Measurements from ENCODE around the gene OR14C36.
"Not testable (repeated sequence)": the region's sequence is repeated elsewhere in the genome, so short reads cannot be mapped to it uniquely, and the experiment has no call there.

Gene OR14C36, protein sequence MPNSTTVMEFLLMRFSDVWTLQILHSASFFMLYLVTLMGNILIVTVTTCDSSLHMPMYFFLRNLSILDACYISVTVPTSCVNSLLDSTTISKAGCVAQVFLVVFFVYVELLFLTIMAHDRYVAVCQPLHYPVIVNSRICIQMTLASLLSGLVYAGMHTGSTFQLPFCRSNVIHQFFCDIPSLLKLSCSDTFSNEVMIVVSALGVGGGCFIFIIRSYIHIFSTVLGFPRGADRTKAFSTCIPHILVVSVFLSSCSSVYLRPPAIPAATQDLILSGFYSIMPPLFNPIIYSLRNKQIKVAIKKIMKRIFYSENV

DNA sequence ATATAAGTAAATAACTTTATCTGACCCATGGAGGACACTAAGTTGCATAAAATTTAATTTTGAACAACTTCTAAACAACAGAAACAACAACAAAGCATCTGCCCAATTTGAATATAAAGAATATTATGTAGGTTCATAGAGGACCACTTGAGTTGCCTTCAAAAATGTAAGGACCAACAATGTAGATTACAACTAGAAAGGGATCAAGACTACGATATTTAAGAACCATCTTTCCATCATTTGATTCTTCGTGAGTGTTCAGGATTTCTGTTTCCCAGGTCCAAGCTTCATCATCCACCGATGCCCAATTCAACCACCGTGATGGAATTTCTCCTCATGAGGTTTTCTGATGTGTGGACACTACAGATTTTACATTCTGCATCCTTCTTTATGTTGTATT, at the start of gene OR14C36:
Gene OR14C36 (plus strand): TSS at position 301 of the 400 bp plus-strand sequence. CDS start 0 bp downstream, at position 301.
- Mint-ChIP-seq H3K4me1 (ENCODE audit: low read depth) (no peaks in the 10 kb centered on the region), H3K9me3 (no peaks in the 10 kb centered on the region), H3K36me3 (ENCODE audit: low read depth) (no peaks in the 10 kb centered on the region), H3K27me3 (peaks cover 19% of the 10 kb centered on the region), H3K27ac (no peak within 1 kb of the TSS), H3K4me3 (no peak within 1 kb of the TSS)
- DNase-seq: no peak

DNA sequence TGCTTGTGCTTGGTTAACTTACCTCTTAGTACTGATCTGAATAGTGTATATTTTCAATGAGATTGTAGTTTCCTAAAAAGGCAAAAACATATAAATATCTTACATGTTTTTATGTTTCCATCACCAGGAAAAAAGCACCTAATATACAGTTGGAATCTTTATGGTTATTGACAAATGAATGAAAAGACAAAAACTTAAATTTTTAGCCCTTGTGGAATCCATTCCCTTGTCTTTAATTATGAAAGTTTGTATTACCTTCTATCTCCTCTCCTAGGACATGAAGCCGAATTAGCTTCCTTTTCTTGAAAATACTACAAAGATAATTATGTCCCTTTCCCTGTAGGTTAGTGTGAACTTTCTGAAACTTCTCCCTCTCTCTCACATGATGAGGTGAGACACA, 45.3 kb upstream of the OR14C36 start, which contains the start of gene OR2T12:
Gene OR2T12 (minus strand): TSS at position 101 of the 400 bp plus-strand sequence. CDS start 7,846 bp downstream, outside the sequence.
- H3K27ac Mint-ChIP-seq: no peak within 1 kb of the TSS
- no peaks in the 10 kb centered on the region for H3K9me3 Mint-ChIP-seq
- no peaks in the 10 kb centered on the region for H3K27me3 Mint-ChIP-seq
- no peaks in the 10 kb centered on the region for H3K36me3 Mint-ChIP-seq (ENCODE audit: low read depth)
- no peaks in the 10 kb centered on the region for H3K4me1 Mint-ChIP-seq (ENCODE audit: low read depth)
- DNase-seq: no peak
- H3K4me3 Mint-ChIP-seq: no peak within 1 kb of the TSS

GRCh38 chr1:248305672-248306071, 42.9 kb upstream of the OR14C36 start:
- not testable (repeated sequence) for H3K9me3 Mint-ChIP-seq; H3K4me1 Mint-ChIP-seq (ENCODE audit: low read depth); H3K4me3 Mint-ChIP-seq; H3K27me3 Mint-ChIP-seq; DNase-seq; H3K27ac Mint-ChIP-seq; H3K36me3 Mint-ChIP-seq (ENCODE audit: low read depth)

GRCh38 chr1:248306103-248306502, 42.5 kb upstream of the OR14C36 start:
- Mint-ChIP-seq H3K9me3 (no peaks in the 10 kb centered on the region), H3K27ac (no peak overlapping the region), H3K4me1 (ENCODE audit: low read depth) (no peaks in the 10 kb centered on the region), H3K4me3 (no peak overlapping the region), H3K36me3 (ENCODE audit: low read depth) (no peaks in the 10 kb centered on the region), H3K27me3 (no peaks in the 10 kb centered on the region)
- DNase-seq: no peak

- H3K9me3 Mint-ChIP-seq; H3K4me1 Mint-ChIP-seq (ENCODE audit: low read depth); H3K4me3 Mint-ChIP-seq; H3K27me3 Mint-ChIP-seq; H3K27ac Mint-ChIP-seq; H3K36me3 Mint-ChIP-seq (ENCODE audit: low read depth); DNase-seq: not testable (repeated sequence)
These were observed 41.8 kb upstream of the OR14C36 start for GRCh38 chr1:248306740-248307139.

GRCh38 chr1:248316796-248317195, 31.8 kb upstream of the OR14C36 start:
- DNase-seq: no peak
- no peak overlapping the region for H3K4me3 Mint-ChIP-seq
- H3K9me3 Mint-ChIP-seq: peaks cover 14% of the 10 kb centered on the region
- H3K27me3 Mint-ChIP-seq: peaks cover 5% of the 10 kb centered on the region
- no peaks in the 10 kb centered on the region for H3K36me3 Mint-ChIP-seq (ENCODE audit: low read depth)
- no peak overlapping the region for H3K27ac Mint-ChIP-seq
- H3K4me1 Mint-ChIP-seq (ENCODE audit: low read depth): no peaks in the 10 kb centered on the region

DNA sequence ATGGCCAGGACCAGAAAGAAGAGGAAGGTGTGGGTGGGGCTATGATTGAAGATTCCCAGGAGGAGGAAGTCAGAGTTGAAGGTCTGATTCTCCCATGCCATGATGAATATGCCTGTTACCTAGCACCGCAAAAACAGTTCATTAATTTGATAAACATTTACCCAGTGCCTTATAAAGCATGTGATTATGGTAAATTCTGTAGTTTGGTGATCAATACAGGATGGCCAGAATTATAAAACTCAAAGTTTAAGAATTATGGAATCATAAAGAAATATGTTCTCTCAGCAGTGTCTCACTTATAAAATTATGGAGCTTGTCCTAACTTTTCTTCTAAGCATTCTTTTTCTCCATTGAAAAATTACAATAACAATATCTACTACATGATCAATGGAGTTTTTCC, 24.1 kb upstream of the OR14C36 start, which contains the start of gene OR2M7:
Gene OR2M7 (minus strand): TSS at position 101 of the 400 bp plus-strand sequence. CDS start 0 bp downstream, at position 101.
- Mint-ChIP-seq H3K4me3 (no peak within 1 kb of the TSS), H3K36me3 (ENCODE audit: low read depth) (no peaks in the 10 kb centered on the region), H3K9me3 (no peaks in the 10 kb centered on the region), H3K4me1 (ENCODE audit: low read depth) (no peaks in the 10 kb centered on the region), H3K27me3 (no peaks in the 10 kb centered on the region), H3K27ac (no peak within 1 kb of the TSS)
- DNase-seq: no peak

GRCh38 chr1:248343451-248343850, 5.1 kb upstream of the OR14C36 start:
- no peaks in the 10 kb centered on the region for H3K4me1 Mint-ChIP-seq (ENCODE audit: low read depth)
- H3K27ac Mint-ChIP-seq: no peak overlapping the region
- no peaks in the 10 kb centered on the region for H3K36me3 Mint-ChIP-seq (ENCODE audit: low read depth)
- no peak overlapping the region for H3K4me3 Mint-ChIP-seq
- DNase-seq: no peak
- H3K27me3 Mint-ChIP-seq: peaks cover 4% of the 10 kb centered on the region
- no peaks in the 10 kb centered on the region for H3K9me3 Mint-ChIP-seq

GRCh38 chr1:248359415-248359814, 10.8 kb downstream of the OR14C36 start:
- no peaks in the 10 kb centered on the region for H3K4me1 Mint-ChIP-seq (ENCODE audit: low read depth)

DNA sequence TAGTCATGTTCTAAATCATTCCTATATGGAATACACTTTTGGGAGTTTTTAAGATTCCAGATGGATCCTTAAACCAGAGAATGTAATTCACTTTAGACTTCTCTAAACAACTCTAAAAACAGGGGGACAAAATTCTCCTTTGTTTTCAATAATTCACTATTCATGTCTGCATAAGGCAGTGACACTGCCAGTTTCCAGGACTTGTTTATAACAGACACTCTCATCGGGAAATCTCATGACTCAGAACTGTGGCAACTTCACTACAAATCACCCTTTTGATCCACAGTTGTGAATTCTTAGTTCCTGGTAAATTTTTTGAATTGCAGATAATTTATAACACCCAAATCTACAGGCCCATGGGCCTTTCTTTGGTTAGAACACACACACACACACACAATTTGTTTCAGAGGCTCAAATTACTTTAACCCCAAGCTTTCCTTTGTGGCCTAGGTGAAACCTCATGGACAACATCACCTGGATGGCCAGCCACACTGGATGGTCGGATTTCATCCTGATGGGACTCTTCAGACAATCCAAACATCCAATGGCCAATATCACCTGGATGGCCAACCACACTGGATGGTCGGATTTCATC, 12.6 kb downstream of the OR14C36 start, which contains the start of gene OR2T4:
Gene OR2T4 (plus strand): TSS at position 545 of the 595 bp plus-strand sequence. CDS start 0 bp downstream, at position 545.
- no peak for DNase-seq
- H3K36me3 Mint-ChIP-seq (ENCODE audit: low read depth): no peaks in the 10 kb centered on the region
- H3K27me3 Mint-ChIP-seq: peaks cover 3% of the 10 kb centered on the region
- H3K4me3 Mint-ChIP-seq: no peak within 1 kb of the TSS
- no peak within 1 kb of the TSS for H3K27ac Mint-ChIP-seq
- H3K9me3 Mint-ChIP-seq: no peaks in the 10 kb centered on the region
- no peaks in the 10 kb centered on the region for H3K4me1 Mint-ChIP-seq (ENCODE audit: low read depth)

More at GRCh38 chr1:248359415-248359814, 10.8 kb downstream of the OR14C36 start:
- Mint-ChIP-seq H3K27ac (no peak overlapping the region), H3K36me3 (ENCODE audit: low read depth) (no peaks in the 10 kb centered on the region), H3K9me3 (no peaks in the 10 kb centered on the region), H3K27me3 (no peaks in the 10 kb centered on the region), H3K4me3 (no peak overlapping the region)
- DNase-seq: no peak

GRCh38 chr1:248366609-248367008, 18.0 kb downstream of the OR14C36 start:
- no peak for DNase-seq
- no peaks in the 10 kb centered on the region for H3K4me1 Mint-ChIP-seq (ENCODE audit: low read depth)
- H3K27me3 Mint-ChIP-seq: peaks cover 3% of the 10 kb centered on the region
- no peak overlapping the region for H3K27ac Mint-ChIP-seq
- H3K36me3 Mint-ChIP-seq (ENCODE audit: low read depth): no peaks in the 10 kb centered on the region
- H3K9me3 Mint-ChIP-seq: no peaks in the 10 kb centered on the region
- H3K4me3 Mint-ChIP-seq: no peak overlapping the region

DNA sequence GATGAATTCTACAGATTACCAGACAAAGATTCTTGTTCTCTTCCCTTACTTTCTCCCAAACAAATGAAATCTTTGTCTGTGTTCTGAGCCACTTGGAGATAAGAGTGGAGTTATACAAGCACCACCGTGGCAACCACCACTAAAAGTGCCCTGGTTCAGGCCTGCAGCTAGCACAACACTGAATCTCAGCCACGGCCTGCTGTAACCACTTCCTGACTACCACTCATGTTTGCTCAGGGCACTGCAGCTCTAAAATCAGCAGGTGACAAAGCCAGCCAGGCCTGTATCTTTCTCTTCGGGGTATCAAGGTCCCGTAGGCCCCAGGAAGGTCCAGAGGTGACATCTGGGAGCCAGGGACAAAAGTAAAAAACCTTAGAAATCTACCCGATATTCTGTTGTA, 23.8 kb downstream of the OR14C36 start:
- H3K9me3 Mint-ChIP-seq: no peaks in the 10 kb centered on the region
- no peaks in the 10 kb centered on the region for H3K27me3 Mint-ChIP-seq
- H3K4me3 Mint-ChIP-seq: no peak overlapping the region
- peaks cover 1% of the 10 kb centered on the region for H3K4me1 Mint-ChIP-seq (ENCODE audit: low read depth)
- no peak for DNase-seq
- no peak overlapping the region for H3K27ac Mint-ChIP-seq
- no peaks in the 10 kb centered on the region for H3K36me3 Mint-ChIP-seq (ENCODE audit: low read depth)

- DNase-seq: no peak
- peaks cover 1% of the 10 kb centered on the region for H3K4me1 Mint-ChIP-seq (ENCODE audit: low read depth)
- no peaks in the 10 kb centered on the region for H3K9me3 Mint-ChIP-seq
- H3K27ac Mint-ChIP-seq: no peak overlapping the region
- no peaks in the 10 kb centered on the region for H3K36me3 Mint-ChIP-seq (ENCODE audit: low read depth)
- H3K27me3 Mint-ChIP-seq: no peaks in the 10 kb centered on the region
- H3K4me3 Mint-ChIP-seq: no peak overlapping the region
These were observed 25.2 kb downstream of the OR14C36 start for GRCh38 chr1:248373761-248374160.

DNA sequence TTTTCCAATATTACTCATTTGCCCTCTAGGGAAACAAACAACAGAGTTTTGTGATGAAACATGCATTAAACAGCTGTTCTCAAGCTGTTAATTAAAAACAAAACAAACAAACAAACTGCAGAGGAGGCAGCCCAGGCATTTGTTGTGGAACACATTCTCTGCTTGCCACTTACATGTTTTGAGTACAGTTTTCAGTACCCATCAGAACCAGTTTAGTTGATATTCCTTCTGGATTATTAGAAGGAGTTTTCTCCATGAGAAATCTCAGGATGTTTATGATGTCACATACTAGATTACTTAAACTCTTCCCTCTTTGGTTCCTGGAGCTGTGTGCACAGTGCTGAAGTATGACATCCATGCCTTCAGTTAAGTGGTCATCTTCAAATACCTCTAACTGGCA, 26.9 kb downstream of the OR14C36 start, which contains the start of gene OR2T6:
Gene OR2T6 (plus strand): TSS at position 301 of the 400 bp plus-strand sequence. CDS start 11,863 bp downstream, outside the sequence.
- H3K9me3 Mint-ChIP-seq: no peaks in the 10 kb centered on the region
- no peak for DNase-seq
- H3K4me3 Mint-ChIP-seq: no peak within 1 kb of the TSS
- H3K27ac Mint-ChIP-seq: no peak within 1 kb of the TSS
- H3K27me3 Mint-ChIP-seq: no peaks in the 10 kb centered on the region
- H3K36me3 Mint-ChIP-seq (ENCODE audit: low read depth): no peaks in the 10 kb centered on the region
- H3K4me1 Mint-ChIP-seq (ENCODE audit: low read depth): peaks cover 1% of the 10 kb centered on the region

- Mint-ChIP-seq H3K4me3 (no peak overlapping the region), H3K27me3 (no peaks in the 10 kb centered on the region), H3K9me3 (no peaks in the 10 kb centered on the region), H3K4me1 (ENCODE audit: low read depth) (peaks cover 1% of the 10 kb centered on the region), H3K27ac (no peak overlapping the region), H3K36me3 (ENCODE audit: low read depth) (no peaks in the 10 kb centered on the region)
- no peak for DNase-seq
These were observed 28.3 kb downstream of the OR14C36 start for GRCh38 chr1:248376916-248377315.

All from activated T-cell treated with anti-CD3 and anti-CD28 coated beads, Interleukin-2, amount 50 U/mL, for 24 hours (primary cell).